Measurements from ENCODE around the gene PTPRT.
"Not testable (repeated sequence)": the region's sequence is repeated elsewhere in the genome, so short reads cannot be mapped to it uniquely, and the experiment has no call there.

Gene PTPRT

GRCh38 chr20:42255821-42256220 is 933.9 kb downstream of the PTPRT start:
- DNase-seq = no peak

- no peak for DNase-seq
Observed at GRCh38 chr20:42254673-42255072, 935.0 kb downstream of the PTPRT start.

- DNase-seq = no peak
Observed at GRCh38 chr20:42252116-42252515, 937.6 kb downstream of the PTPRT start.

DNA sequence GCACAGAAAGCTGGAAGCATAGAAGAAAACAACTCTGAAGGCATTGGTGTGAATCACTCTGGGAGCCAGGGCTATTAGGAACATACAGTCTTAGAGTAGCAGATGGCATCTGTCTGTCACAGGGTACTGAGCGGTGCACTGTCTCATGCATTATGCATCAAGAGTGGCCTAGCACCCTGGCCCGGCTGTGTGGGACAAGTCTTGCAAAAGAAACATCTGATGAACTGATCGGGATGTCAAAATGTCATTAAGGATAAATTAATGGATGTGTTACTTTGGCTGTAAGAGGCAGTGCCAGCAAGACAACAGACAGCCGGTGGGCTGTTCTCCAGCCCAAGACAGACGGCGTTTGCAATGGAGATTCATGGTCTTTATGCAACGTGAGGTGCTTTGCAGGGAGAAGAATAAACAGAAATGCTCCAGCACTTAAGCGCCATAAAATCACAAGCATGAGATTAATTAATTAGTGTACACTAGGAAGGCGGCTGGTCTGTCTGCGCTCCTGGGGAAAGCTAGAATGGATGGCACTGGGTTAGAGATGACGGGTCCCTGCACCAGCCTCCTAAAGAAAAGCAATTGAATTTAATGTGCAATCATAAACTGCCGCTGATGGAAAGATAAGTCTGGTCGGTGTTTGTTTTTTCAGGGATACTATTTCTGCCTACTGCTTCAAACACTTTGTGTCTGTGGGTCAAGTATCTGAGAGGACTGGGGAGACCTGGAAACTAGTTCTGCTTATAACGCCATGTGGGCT is 970.9 kb downstream of the PTPRT start:
- no peak for DNase-seq

- no peak for DNase-seq
Observed at GRCh38 chr20:42214074-42214473, 975.6 kb downstream of the PTPRT start.

GRCh38 chr20:42212391-42212790 is 977.3 kb downstream of the PTPRT start:
- no peak for DNase-seq

GRCh38 chr20:42206557-42206956 is 983.1 kb downstream of the PTPRT start:
- not testable (repeated sequence) for DNase-seq

DNA sequence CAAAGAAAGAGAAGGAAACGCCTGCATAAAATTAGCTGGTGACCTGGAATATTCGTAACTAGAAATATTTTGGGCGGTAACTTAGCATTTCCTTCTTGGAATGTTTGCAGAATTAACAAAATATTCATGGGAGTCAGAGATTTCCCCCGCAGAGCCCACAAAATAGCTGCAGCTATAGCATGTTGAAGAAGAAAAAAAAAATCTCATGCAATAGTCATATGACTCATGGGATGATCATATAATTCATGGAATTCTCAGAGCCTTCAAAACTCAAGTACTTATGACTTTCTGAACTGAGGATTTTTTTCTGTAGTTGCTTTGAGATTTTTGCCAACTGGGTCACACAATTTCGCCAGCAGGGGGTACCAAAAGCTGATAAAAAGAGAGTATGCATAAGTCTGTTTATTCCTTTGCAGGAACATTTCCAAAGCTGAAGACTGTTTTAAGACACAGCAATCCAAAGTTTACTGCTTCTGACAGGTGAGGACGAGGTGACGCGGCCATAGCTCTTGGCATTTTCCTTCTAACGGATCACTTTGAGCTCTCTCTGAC is 985.5 kb downstream of the PTPRT start:
- DNase-seq = no peak

DNA sequence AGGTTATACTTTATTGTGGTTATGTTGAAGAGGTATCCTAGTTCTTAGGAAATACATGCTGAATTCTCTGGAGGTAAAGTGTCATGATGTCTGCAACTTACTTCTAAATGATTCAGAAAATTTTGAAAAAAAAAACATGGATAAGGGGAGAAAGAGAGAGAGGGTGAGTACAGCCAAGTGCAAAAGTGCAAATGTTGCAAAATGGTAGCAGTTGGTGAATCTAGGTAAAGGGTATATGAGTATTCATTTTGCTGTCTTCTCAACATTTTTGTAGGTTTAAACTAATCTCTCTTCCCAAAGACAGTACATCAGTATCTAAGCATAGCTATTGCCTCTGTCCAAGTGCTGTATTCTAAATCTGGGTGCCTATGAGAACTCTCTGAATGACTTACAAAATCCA is 992.1 kb downstream of the PTPRT start:
- DNase-seq = no peak

DNA sequence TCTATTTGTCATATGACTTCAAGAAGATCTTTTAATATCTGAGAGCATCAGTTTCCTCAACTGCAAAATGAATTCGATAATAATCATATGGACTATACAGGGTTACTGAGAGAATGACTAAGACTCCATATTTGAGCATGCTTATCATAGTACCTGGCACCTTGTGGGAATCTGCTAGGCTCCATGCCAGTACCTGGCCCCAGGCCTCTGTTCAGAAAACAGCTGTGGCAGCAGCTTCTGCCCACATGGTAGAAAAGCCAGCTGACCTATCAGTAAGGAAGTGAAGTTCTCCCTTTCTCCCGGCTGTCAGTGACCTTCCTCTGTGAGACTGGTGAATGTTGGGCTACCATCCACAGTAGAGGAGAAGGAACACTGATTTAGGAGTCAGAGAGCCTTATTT is 996.6 kb downstream of the PTPRT start:
- DNase-seq = no peak

DNA sequence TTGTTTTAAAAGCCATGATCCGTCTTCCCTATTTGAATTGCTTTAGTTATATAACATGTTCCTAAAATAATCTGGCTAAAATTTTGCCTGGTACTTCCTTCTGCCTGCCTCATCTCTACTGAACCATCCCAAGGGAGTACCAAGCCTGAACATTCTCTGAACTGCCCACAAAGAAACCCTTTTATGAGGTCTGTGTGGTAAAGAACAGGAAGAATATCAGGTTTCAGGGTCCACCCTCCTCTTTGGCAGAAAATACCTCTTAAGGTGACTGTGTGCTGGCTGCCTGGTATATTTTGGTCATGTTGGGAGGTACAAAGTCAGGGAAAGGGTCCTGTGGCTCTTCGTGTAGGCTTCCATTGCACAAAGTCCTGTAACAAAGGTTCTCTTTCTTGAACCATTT is 997.4 kb downstream of the PTPRT start:
- DNase-seq = no peak

GRCh38 chr20:42191140-42191860 is 998.4 kb downstream of the PTPRT start:
- DNase-seq = no peak

- no peak for DNase-seq
Observed at GRCh38 chr20:42190084-42190483, 999.6 kb downstream of the PTPRT start.

DNA sequence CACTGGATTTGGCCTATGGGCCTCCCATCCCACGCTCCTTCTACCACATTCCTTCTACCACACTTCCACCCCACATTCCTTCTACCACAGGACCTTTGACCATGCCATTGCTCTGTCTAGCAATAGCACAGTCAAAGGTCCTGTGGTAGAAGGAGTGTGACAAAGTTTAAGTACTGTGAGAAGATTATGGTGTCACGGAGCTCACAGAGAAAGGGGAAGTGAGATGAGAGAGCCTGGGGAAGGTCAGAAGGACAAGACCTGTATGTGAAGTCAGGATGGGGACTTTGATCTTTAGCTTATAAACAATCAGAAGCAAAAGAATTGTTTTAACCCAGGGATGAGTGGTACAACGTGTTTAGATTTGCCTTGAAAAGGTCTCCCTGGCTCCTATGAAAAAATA is 1003.4 kb downstream of the PTPRT start:
- DNase-seq = no peak

DNA sequence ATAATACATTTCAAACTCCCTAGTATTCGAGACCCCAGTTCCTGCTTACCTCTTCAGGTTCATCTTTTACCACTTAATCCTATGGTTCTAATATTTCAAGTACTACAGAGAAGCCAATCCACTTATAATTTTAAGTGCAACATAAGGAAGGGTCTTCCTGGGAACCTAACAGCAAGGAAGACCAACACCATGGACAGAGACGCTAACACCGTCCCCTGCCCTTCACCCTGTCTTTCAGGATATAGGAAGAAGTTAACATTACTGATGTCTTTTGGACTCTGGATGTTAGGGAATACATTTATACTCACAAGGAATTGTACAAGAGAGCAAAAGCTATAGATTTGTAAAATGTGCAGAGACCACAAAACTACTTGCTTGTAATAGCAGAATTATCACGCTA is 1006.6 kb downstream of the PTPRT start:
- DNase-seq = no peak

DNA sequence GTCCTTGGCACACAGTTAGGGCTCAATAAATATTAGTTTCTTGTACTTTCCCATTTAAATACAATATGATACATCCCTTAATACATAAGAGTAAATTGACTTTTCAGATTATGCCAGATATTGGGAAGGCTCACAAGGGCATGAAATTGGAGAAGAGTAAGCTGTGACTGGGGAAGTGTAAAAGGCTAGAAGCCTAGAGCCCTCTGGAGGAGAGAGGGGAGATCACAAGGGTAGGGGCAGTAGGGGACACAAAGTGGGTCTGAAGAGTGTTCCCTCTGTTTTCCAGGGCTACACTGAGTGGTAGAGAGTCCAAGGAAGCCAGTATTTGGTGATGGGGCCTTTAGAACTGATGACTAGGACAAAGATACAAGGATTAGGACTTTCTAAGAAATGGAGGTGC is 1008.6 kb downstream of the PTPRT start:
- no peak for DNase-seq

- no peak for DNase-seq
Observed at GRCh38 chr20:42179768-42180167, 1009.9 kb downstream of the PTPRT start.

DNA sequence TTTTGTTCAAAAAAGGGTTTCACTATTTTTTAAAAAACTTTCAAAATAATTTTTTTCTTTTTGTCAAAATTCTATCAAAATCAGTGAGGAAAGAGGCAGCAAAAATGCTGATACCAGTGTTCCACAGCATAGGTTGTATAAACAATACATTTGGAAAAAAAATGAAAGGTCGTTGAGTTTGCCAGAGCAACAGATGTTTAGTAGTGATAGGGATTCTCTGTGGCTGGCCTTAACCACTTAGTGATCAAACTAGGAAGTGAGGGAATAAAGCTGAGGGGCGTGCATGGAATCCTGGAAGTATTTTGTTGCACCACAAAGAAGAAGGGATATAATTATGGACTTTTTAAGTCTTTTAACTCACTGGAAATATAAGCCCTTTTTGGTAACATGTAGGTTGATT is 1016.3 kb downstream of the PTPRT start:
- DNase-seq = no peak

DNA sequence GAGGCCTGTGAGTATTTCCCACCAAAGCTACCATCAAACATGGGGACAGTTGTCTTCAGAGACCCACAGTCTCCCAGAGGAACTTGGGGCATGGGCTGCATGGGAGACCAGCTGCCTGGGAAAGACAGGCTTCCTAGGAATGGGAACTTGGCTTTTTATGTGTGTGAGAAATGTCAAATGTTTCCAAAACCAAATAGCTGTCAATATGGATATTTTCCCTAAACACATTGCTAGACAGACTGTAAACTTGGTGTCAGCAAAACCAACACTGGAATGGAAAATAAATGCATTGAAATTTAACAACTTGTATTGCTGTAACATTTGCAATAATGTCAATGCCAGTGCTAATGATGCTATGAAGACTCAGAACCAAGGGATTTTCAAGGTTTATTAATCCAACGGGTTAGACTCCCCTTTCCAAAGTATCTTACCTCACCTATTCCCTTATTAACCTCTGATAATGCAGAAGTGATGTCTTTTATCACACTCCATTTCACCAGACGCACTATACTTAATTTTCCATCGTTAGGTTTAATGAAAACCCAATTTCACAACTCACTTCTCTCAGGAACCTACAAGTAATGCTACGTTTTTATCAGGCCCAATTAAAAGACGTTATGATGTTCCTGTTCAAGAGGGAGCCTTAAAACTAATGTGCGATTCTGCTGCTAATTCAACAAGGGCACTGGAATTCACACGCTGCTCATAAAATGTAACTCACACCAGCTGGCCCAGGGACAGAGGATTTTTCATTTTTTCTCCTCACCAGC is 1025.4 kb downstream of the PTPRT start:
- DNase-seq = no peak

DNA sequence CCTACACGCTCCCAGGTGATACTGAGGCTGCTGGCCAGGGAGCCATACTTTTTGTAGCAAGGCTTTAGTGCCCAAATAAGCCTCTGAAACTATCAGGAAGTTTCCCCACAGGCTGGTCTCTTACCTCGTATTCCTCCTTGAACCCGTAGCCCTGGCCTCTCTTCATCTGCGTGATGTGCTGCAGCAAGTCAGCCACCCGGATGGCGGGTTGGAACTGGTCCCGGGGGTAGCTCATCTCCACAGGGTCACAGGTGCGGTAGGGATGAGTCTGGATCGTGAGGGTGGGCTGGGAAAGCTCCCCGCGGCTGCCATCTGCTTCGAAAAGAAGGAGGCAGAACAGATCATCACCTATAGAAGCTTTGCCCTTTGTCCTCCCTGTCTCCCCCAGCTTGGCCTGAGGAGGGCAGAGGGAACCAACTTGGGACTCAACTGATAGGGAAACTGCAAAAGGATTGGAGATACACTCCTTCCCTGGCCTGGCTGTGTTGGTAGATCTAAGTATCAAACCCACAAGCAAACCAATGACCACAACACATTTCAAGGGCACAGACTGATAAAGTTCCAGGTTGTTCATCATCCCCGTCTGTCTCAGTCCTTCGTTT is 1028.4 kb downstream of the PTPRT start:
- DNase-seq = no peak

DNA sequence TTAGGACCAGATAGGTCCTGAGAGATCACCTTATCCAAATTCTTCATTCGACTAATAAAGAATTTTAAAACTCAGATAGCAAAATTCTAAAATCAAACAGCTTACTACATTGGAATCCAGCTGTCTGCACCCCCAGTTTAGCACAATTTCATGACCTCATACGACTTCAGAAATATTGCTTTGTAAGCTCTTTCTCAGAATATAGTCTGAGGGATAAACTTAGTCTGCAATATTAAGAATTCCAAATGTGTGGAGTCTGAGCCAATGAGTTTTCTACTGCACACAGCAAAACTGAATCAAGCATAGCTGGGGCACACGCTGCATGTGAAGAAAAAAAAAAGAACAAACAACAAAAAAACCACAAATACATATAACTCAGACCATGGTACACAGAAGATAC is 1029.9 kb downstream of the PTPRT start:
- DNase-seq = no peak

DNA sequence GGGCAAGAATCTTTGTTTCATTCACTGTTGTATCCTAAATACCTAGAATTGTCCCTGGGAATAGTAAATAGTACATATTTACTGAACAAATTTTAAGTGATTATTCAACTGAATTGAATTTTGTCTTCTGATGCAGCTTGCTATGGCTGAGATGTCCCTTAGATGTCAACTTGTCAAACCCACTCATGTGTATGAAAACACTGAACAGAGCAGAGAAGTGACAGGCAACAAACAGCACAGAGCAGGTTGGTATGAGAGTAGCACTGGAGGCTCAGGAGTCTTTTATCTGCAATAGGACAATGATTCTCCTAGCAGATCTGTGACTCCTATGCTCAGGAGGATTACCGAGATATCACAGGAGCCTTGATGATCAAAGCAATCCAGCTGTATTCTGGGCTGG is 1031.4 kb downstream of the PTPRT start:
- DNase-seq = no peak

DNA sequence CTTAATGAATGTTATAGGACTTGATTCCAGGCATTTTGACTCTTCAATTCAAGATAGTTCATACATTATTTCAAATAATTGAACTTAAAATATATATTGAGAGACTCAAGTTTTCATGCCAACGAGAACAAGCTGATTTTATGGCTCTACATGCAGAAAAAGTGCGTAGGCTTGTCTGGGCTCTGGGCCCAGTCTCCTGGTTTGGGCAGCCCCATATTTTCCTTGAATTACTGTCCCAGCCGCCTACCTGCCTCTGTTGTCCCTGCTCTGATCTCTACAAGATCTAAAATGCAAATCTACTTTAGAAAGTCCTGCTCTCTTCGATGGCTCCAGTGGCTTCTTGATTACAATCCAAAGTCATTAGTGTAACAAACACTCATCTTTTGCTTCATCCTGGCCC is 1034.1 kb downstream of the PTPRT start:
- DNase-seq = no peak
